Measurements from ENCODE around the gene PRIM1. TPM values are rescaled to one million over a fixed set of nuclear protein-coding genes. Genes with fewer than 3 reads are reported as not detected.

Gene PRIM1
- total and polyA plus RNA-seq, 2 of the 8 experiments (the other 6 are each of a cell fraction or from before 2014, with no cell fraction given) = 52.4 to 61.9 TPM

GRCh38 chr12:56724701-56724971 lies 27.5 kb downstream of the PRIM1 start:
- ChIA-PET POLR2A (ENCODE audit: partially characterized antibody) (interaction anchor here (0.9 to 52.4 kb wide), 10 partner anchors 13 to 387 kb away, joined by 3 to 1406 read pairs (median 6); partner anchors contain the start of genes ATP5F1B, BAZ2A, NACA and PRIM1), CTCF (ENCODE audit: partially characterized antibody) (no interaction called here)
- H3K36me3 ChIP-seq (ENCODE audit: control insufficient read depth in 2 of 4, insufficient read depth in 4 of 4, low read length in 3 of 4) = peaks cover 5 to 40% (median 19%) of the 10 kb centered on the region in 4 experiments; a peak in 6 of 8 replicates
- peak overlapping the region; percentile 91 to 100 (median 99) for H3K9ac ChIP-seq (replicated peaks in 1 of 4; ENCODE audit: extremely low read depth in 1 of 4, low read depth in 3 of 4, low read length in 3 of 4)
- 0 out of 2 replicates have a peak overlapping the region, but pooled peaks have one; percentile 72 for H2BK15ac ChIP-seq (ENCODE audit: low read length)
- peak overlapping the region; percentile 24 for H2BK120ac ChIP-seq (replicated peaks; ENCODE audit: low read depth, low read length)
- H2AFZ ChIP-seq (ENCODE audit: low read length) = no peak overlapping the region
- FAIRE-seq (no peak), DNase-seq (ENCODE audit: low read depth in 1 of 2, low spot score in 2 of 2) (no peak)
- peak overlapping the region; percentile 75; the same call in 1 of the 2 replicates for H2BK12ac ChIP-seq (ENCODE audit: low read depth, low read length)
- peaks cover 7 to 29% (median 18%) of the 10 kb centered on the region in 4 experiments; a peak in 6 of 7 replicates for H3K4me1 ChIP-seq (replicated peaks in 1 of 4; ENCODE audit: control insufficient read depth in 3 of 4, insufficient read depth in 4 of 4, low read length in 3 of 4)
- H3K23me2 ChIP-seq (ENCODE audit: low read depth, low read length) = no peaks in the 10 kb centered on the region; the same call in none of the 2 replicates
- no peaks in the 10 kb centered on the region for H3K9me3 ChIP-seq (ENCODE audit: insufficient read depth in 2 of 2, low read depth in 1 of 2, low read length in 1 of 2)
- H3K14ac ChIP-seq (ENCODE audit: insufficient read length) = peak overlapping the region; percentile 57
- TF ChIP-seq SAP30 (IDR thresholded peaks at IDR 0.05; ENCODE audit: insufficient read depth, insufficient replicate concordance, low read length) = peak; percentile 18
- no peak for TF ChIP-seq RFX5 (IDR thresholded peaks at IDR 0.05; ENCODE audit: borderline replicate concordance, low read depth, low read length)
- 0 out of 2 replicates have a peak, but pooled peaks have one; percentile 46 for TF ChIP-seq POLR2AphosphoS5 (IDR thresholded peaks at IDR 0.05; ENCODE audit: low read depth, low read length)
- TF ChIP-seq EP300 (IDR thresholded peaks at IDR 0.05; ENCODE audit: borderline replicate concordance in 1 of 2, low read depth in 2 of 2, low read length in 2 of 2) = no peak
- peak overlapping the region; percentile 99; the same call in 1 of the 2 replicates for H4K8ac ChIP-seq (ENCODE audit: extremely low read depth, insufficient read depth, low read length)
- H3K4me2 ChIP-seq (ENCODE audit: insufficient read depth in 1 of 2, low read depth in 2 of 2, low read length in 2 of 2) = peak overlapping the region; percentile 74 to 96
- peak overlapping the region; percentile 93 for H3K27ac ChIP-seq (ENCODE audit: low read depth, low read length)
- H3K23ac ChIP-seq (ENCODE audit: insufficient read length) = no peak overlapping the region
- H3K27me3 ChIP-seq (replicated peaks in 1 of 4; ENCODE audit: control insufficient read depth in 3 of 4, extremely low read depth in 1 of 4, insufficient read depth in 3 of 4, low read length in 3 of 4) = no peaks in the 10 kb centered on the region
- no peak overlapping the region for H2BK20ac ChIP-seq (ENCODE audit: low read length)
- peak overlapping the region; percentile 99 for H2BK5ac ChIP-seq (ENCODE audit: low read depth, low read length)
- 2% methylated on average over 9 of the region's 9 CpGs; no CpG with 5 or more reads in 1 of the 2 experiments for WGBS, 2 experiments (ENCODE audit: extremely low coverage in 1 of 2, insufficient coverage in 1 of 2, insufficient read length in 1 of 2, insufficient replicate concordance in 2 of 2, low coverage in 1 of 2, low lambda C conversion rate in 2 of 2, missing lambda C conversion rate in 1 of 2)
- peaks cover 18% of the 10 kb centered on the region for H3K79me1 ChIP-seq (ENCODE audit: low read depth, low read length)
- H4K5ac ChIP-seq (ENCODE audit: insufficient read length, low read depth, low read length) = peak overlapping the region; percentile 90
- peak overlapping the region; percentile 75 to 100 (median 98) for H3K4me3 ChIP-seq (ENCODE audit: extremely low read depth in 1 of 4, insufficient read depth in 2 of 4, low read depth in 3 of 4, low read length in 4 of 4)
- peak overlapping the region; percentile 95 for H4K91ac ChIP-seq (replicated peaks; ENCODE audit: insufficient read length, low read length)
- H2AK5ac ChIP-seq (ENCODE audit: low read depth, low read length) = peak overlapping the region; percentile 99; the same call in 1 of the 2 replicates
- peak overlapping the region; percentile 10 for H3K4ac ChIP-seq (replicated peaks; ENCODE audit: insufficient read length, low read depth, low read length)
- peak overlapping the region; percentile 71 for H3K56ac ChIP-seq (replicated peaks; ENCODE audit: insufficient read length, low read depth, low read length)
- peaks cover 27 to 33% of the 10 kb centered on the region in 2 experiments for H4K20me1 ChIP-seq (replicated peaks in 1 of 2; ENCODE audit: control insufficient read depth in 1 of 2, insufficient read depth in 2 of 2, low read length in 2 of 2)
- peaks cover 46 to 54% of the 10 kb centered on the region in 2 experiments for H3K79me2 ChIP-seq (ENCODE audit: control insufficient read depth in 1 of 2, insufficient read depth in 2 of 2, low read length in 2 of 2)
- peak overlapping the region; percentile 98 for H3K18ac ChIP-seq (ENCODE audit: extremely low read depth, low read length)
